HepG2 (cell line): ENCODE data around the gene FBXW4. TPM values are rescaled to one million over a fixed set of nuclear protein-coding genes. Genes with fewer than 3 reads are reported as not detected.

Experiments used
- ATAC-seq: fragments of 200-7000 bp; cut with Tn5 transposase; 3 replicates; pipeline ENCODE4 v1.9.1; 2020; ENCODE audit warnings: mild to moderate bottlenecking, moderate library complexity
- BruUV-seq: library from RNA; stranded (reverse); fragments of 400-500 nt; replicated peaks from 2 replicates; lab custom pipeline; 2021; lab: Mats Ljungman, UMichigan
- CTCF ChIA-PET: fragments of 300-600 bp; formaldehyde crosslinking; extraction: SDS; loops from one replicate; lab custom pipeline; 2021; ENCODE audit warnings: low total read pairs, inconsistent platforms, low intra/inter-chr PET ratio; lab: Yijun Ruan, JAX
- POLR2A ChIA-PET: fragments of 350-600 bp; sonication (Branson Sonifier 250); formaldehyde crosslinking; loops from one replicate; lab custom pipeline; 2020; ENCODE audit warnings: antibody characterized with exemption, inconsistent platforms; lab: Yijun Ruan, JAX
- DNase-seq: peaks from one replicate; pipeline ENCODE4 v3.0.0-alpha.2; 2015; ENCODE audit warnings: low spot score
- FAIRE-seq: peaks from 3 replicates; lab custom pipeline; 2011; peaks lifted over from hg19 to GRCh38; lab: Jason Lieb, UNC
- H2AFZ ChIP-seq: one replicate; pipeline ENCODE4 v1.6.1; 2011; ENCODE audit warnings: low read length, inconsistent platforms
- H3K27ac ChIP-seq: fragments of 300-600 bp; 3 replicates; pipeline ENCODE4 v1.8.0; 2011; ENCODE audit warnings: mixed run types, mild to moderate bottlenecking, mixed read lengths, low read length, inconsistent platforms; ENCODE audit not compliant: insufficient read depth; ENCODE audit errors: extremely low read length
- H3K27me3 ChIP-seq, 2 experiments: fragments of 200-600 bp in 1 of 2; 2 replicates in 1 of 2; 3 replicates in 1 of 2; pipeline versions ENCODE4 v1.6.0 to v1.8.0; 2011; ENCODE audit warnings: low read length in 2 of 2, mild to moderate bottlenecking in 2 of 2, moderate library complexity in 2 of 2, inconsistent platforms in 1 of 2; ENCODE audit not compliant: insufficient read depth in 2 of 2, control insufficient read depth in 1 of 2
- H3K36me3 ChIP-seq, 2 experiments: fragments of 200-600 bp in 1 of 2; replicated peaks in 1 of 2; 2 replicates in 1 of 2; 3 replicates in 1 of 2; pipeline versions ENCODE4 v1.5.1 to v1.8.0; 2011; ENCODE audit warnings: low read length in 2 of 2, inconsistent platforms in 1 of 2; ENCODE audit not compliant: insufficient read depth in 2 of 2, control insufficient read depth in 1 of 2
- H3K4me1 ChIP-seq: 2 replicates; pipeline ENCODE4 v1.5.1; 2012; ENCODE audit warnings: low read length, inconsistent platforms; ENCODE audit not compliant: insufficient read depth
- H3K4me2 ChIP-seq: 2 replicates; pipeline ENCODE4 v1.6.0; 2011; ENCODE audit warnings: low read depth, low read length, inconsistent platforms
- H3K4me3 ChIP-seq, 3 experiments: fragments of 200-600 bp in 1 of 3; sonication (generic), shearing (Covaris generic) in 1 of 3; replicated peaks in 1 of 3; 2 replicates each; pipeline ENCODE4 v1.5.1; 2011 to 2016; ENCODE audit warnings: low read length in 3 of 3, inconsistent platforms in 2 of 3, low read depth in 2 of 3, mild to moderate bottlenecking in 2 of 3, control low read depth in 1 of 3, mixed read lengths in 1 of 3; ENCODE audit not compliant: insufficient read depth in 1 of 3
- H3K79me2 ChIP-seq: one replicate; pipeline ENCODE4 v1.6.1; 2011; ENCODE audit warnings: low read length, inconsistent platforms; ENCODE audit not compliant: insufficient read depth
- H3K9ac ChIP-seq: 2 replicates; pipeline ENCODE4 v1.6.0; 2011; ENCODE audit warnings: mild to moderate bottlenecking, low read depth, low read length, inconsistent platforms; ENCODE audit not compliant: insufficient read depth
- H3K9me3 ChIP-seq: 2 replicates; pipeline ENCODE4 v1.5.1; 2012; ENCODE audit warnings: mild to moderate bottlenecking, low read length
- H4K20me1 ChIP-seq: 2 replicates; pipeline ENCODE4 v1.6.0; 2011; ENCODE audit warnings: inconsistent platforms, mild to moderate bottlenecking, low read length, moderate library complexity; ENCODE audit not compliant: insufficient read depth
- HNF4A ChIP-seq: sonication (generic); formaldehyde crosslinking; IDR thresholded peaks from 2 replicates; pipeline ENCODE4 v1.4.0; 2020; ENCODE audit warnings: missing genetic modification reagents
- MEIS1 ChIP-seq: sonication (generic); formaldehyde crosslinking; IDR thresholded peaks from 2 replicates; pipeline ENCODE4 v1.9.0; 2021; ENCODE audit warnings: mild to moderate bottlenecking, missing genetic modification reagents, moderate library complexity, borderline replicate concordance
- POLR2G ChIP-seq: fragments of 200-400 bp; formaldehyde crosslinking; IDR thresholded peaks from 2 replicates; pipeline ENCODE4 v1.6.1; 2018; ENCODE audit warnings: mild to moderate bottlenecking, low read depth, low read length, moderate library complexity
- ZBTB33 ChIP-seq: sonication (generic); formaldehyde crosslinking; IDR thresholded peaks from 2 replicates; pipeline ENCODE4 v1.4.0; 2020; ENCODE audit warnings: missing genetic modification reagents
- ZNF549 ChIP-seq: sonication (generic); formaldehyde crosslinking; IDR thresholded peaks from 2 replicates; pipeline ENCODE4 v1.5.0; 2020; ENCODE audit warnings: missing genetic modification reagents
- ZNF709 ChIP-seq: sonication (generic); formaldehyde crosslinking; IDR thresholded peaks from 2 replicates; pipeline ENCODE4 v1.5.0; 2020; ENCODE audit warnings: mild to moderate bottlenecking, missing genetic modification reagents
- WGBS: methylation state at CpG from one replicate; pipeline ENCODE4 v1.1.6; 2017; ENCODE audit warnings: low lambda C conversion rate; 5-methylcytosine and 5-hydroxymethylcytosine counted together
- in situ Hi-C: cut with HindIII; loops from 2 replicates; pipeline ENCODE4 v1.10.0; 2017; ENCODE audit warnings: low pct_unique_long_range_greater_than_20kb; ENCODE audit not compliant: extremely low pct_ligation_motif_present
- intact Hi-C: fragments of 100-400 bp; cut with micrococcal nuclease; formaldehyde crosslinking; loops from one replicate; pipeline ENCODE4 v1.10.0; 2022; ENCODE audit not compliant: unreplicated experiment
- polyA plus RNA-seq, 8 experiments: library from polyadenylated mRNA; depleted of rRNA in 3 of 8; stranded (reverse) in 7 of 8; unstranded in 1 of 8; fragments of >200 nt; fragmentation: Illumina TruSeq in 4 of 8; extraction: Trizol in 4 of 8; gene quantifications; 2 replicates each; pipeline versions ENCODE4 v1.2.1 to v1.2.3, GENCODE V29; 2011 to 2016; ENCODE audit warnings: low read depth in 4 of 8, missing spikeins in 1 of 8, mixed read lengths in 1 of 8; ENCODE audit not compliant: insufficient read depth in 1 of 8
- total RNA-seq, 5 experiments: library from RNA; depleted of rRNA; stranded (reverse); fragments of >200 nt; fragmentation: Illumina TruSeq; extraction: Trizol; gene quantifications; 2 replicates each; pipeline ENCODE4 v1.2.3, GENCODE V29; 2016; ENCODE audit warnings: low read depth in 1 of 5

Gene FBXW4
- total and polyA plus RNA-seq, 2 of the 13 experiments (the other 11 are each of a cell fraction or from before 2014, with no cell fraction given) = 23.5 to 33.7 TPM

GRCh38 chr10:101629837-101630632, 64.9 kb downstream of the FBXW4 start:
- Histone ChIP-seq H3K36me3 (peaks cover 4 to 12% of the 10 kb centered on the region in 2 experiments; a peak in 2 of 5 replicates), H3K27me3 (no peaks in the 10 kb centered on the region), H3K9me3 (no peaks in the 10 kb centered on the region), H3K27ac (no peak overlapping the region), H3K4me1 (peaks cover 16% of the 10 kb centered on the region), H4K20me1 (no peaks in the 10 kb centered on the region), H3K4me2 (no peak overlapping the region), H2AFZ (no peak overlapping the region), H3K79me2 (no peaks in the 10 kb centered on the region), H3K9ac (no peak overlapping the region), H3K4me3 (no peak overlapping the region)
- ATAC-seq (peak; percentile 66; the same call in 2 of the 3 replicates), FAIRE-seq (no peak), DNase-seq (peak; percentile 34)
- ChIA-PET POLR2A (no interaction called here), CTCF (no interaction called here)
- in situ Hi-C loops (no loop called here), intact Hi-C loops (no loop called here)
- TF ChIP-seq ZNF709 (CRISPR knock-in tag) (peak; percentile 87; the same call in 1 of the 2 replicates), HNF4A (CRISPR knock-in tag) (peak; percentile 58), ZBTB33 (CRISPR knock-in tag) (peak; percentile 96), ZNF549 (peak; percentile 81; the same call in 1 of the 2 replicates), MEIS1 (CRISPR knock-in tag) (no peak), POLR2G (no peak)
- BruUV-seq = no TSS peak
- 89% methylated on average over 10 of the region's 13 CpGs for WGBS
